ENCODE data around the gene B4GALNT1. TPM values are rescaled to one million over a fixed set of nuclear protein-coding genes. Genes with fewer than 3 reads are reported as not detected.
"Not testable (repeated sequence)": the region's sequence is repeated elsewhere in the genome, so short reads cannot be mapped to it uniquely, and the experiment has no call there.

The B4GALNT1 gene
- total and polyA plus RNA-seq, 12 donors, result 2.0 to 9.3 (median 5.4) TPM

GRCh38 chr12:57641699-57642442 lies 8.9 kb upstream of the B4GALNT1 start:
- peaks cover 0 to 23% (median 7%) of the 10 kb centered on the region in 11 donors for H3K9me3 ChIP-seq
- no peaks in the 10 kb centered on the region for H3K36me3 ChIP-seq
- ATAC-seq, result no peak
- H3K27ac ChIP-seq, result no peak overlapping the region
- DNase-seq, result no peak
- H3K4me3 ChIP-seq, result no peak overlapping the region
- WGBS, 2 donors, result 52 to 54% methylated on average over 5 of the region's 5 CpGs
- intact Hi-C loops (cut with DNase I), result no loop called here
- no peak for TF ChIP-seq CTCF (IDR thresholded peaks at IDR 0.05)
- no peaks in the 10 kb centered on the region for H3K4me1 ChIP-seq
- peaks cover 0 to 58% (median 30%) of the 10 kb centered on the region in 7 donors for H3K27me3 ChIP-seq

- H3K4me1 ChIP-seq, result no peaks in the 10 kb centered on the region
- H3K36me3 ChIP-seq, result no peaks in the 10 kb centered on the region
- H3K27ac ChIP-seq, result no peak overlapping the region
- H3K4me3 ChIP-seq, result no peak overlapping the region
- H3K9me3 ChIP-seq, result peaks cover 0 to 12% (median 0%) of the 10 kb centered on the region in 11 donors
- ATAC-seq (no peak), DNase-seq (no peak)
- 74 to 79% methylated on average over 7 of the region's 7 CpGs for WGBS, 2 donors
- intact Hi-C loops (cut with DNase I), result no loop called here
- H3K27me3 ChIP-seq, result peaks cover 0 to 70% (median 39%) of the 10 kb centered on the region in 7 donors
- TF ChIP-seq CTCF (IDR thresholded peaks at IDR 0.05), result no peak
These were observed 7.4 kb upstream of the B4GALNT1 start for GRCh38 chr12:57640175-57641042.

- Histone ChIP-seq H3K4me1 (peaks cover 0 to 6% (median 0%) of the 10 kb centered on the region in 9 donors), H3K27ac (no peak overlapping the region), H3K36me3 (no peaks in the 10 kb centered on the region), H3K9me3 (no peaks in the 10 kb centered on the region), H3K4me3 (no peak overlapping the region), H3K27me3 (peaks cover 0 to 79% (median 50%) of the 10 kb centered on the region in 7 donors)
- no peak for TF ChIP-seq CTCF (IDR thresholded peaks at IDR 0.05)
- 91 to 95% methylated on average over 3 of the region's 3 CpGs for WGBS, 2 donors
- intact Hi-C loops (cut with DNase I), result no loop called here
- no peak for ATAC-seq
- no peak for DNase-seq
These were observed 5.1 kb upstream of the B4GALNT1 start for GRCh38 chr12:57638096-57638495.

GRCh38 chr12:57637364-57637763 lies 4.4 kb upstream of the B4GALNT1 start:
- 64 to 72% methylated on average over 3 of the region's 3 CpGs for WGBS, 2 donors
- DNase-seq (no peak), ATAC-seq (no peak)
- H3K36me3 ChIP-seq, result no peaks in the 10 kb centered on the region
- peaks cover 0 to 78% (median 51%) of the 10 kb centered on the region in 7 donors for H3K27me3 ChIP-seq
- peak in 1 of 9 donors; percentile 16 for TF ChIP-seq CTCF (IDR thresholded peaks at IDR 0.05)
- intact Hi-C loops (cut with DNase I), result no loop called here
- no peaks in the 10 kb centered on the region for H3K9me3 ChIP-seq
- H3K27ac ChIP-seq, result no peak overlapping the region
- no peak overlapping the region for H3K4me3 ChIP-seq
- peaks cover 0 to 13% (median 6%) of the 10 kb centered on the region in 9 donors for H3K4me1 ChIP-seq

GRCh38 chr12:57636731-57637130 lies 3.7 kb upstream of the B4GALNT1 start:
- H3K4me3 ChIP-seq; intact Hi-C loops (cut with DNase I): not testable (repeated sequence)

More at GRCh38 chr12:57636731-57637130, 3.7 kb upstream of the B4GALNT1 start:
- H3K9me3 ChIP-seq, ATAC-seq, H3K27ac ChIP-seq, H3K36me3 ChIP-seq, DNase-seq: not testable (repeated sequence)
- Histone ChIP-seq H3K27me3 (peaks cover 2 to 79% (median 55%) of the 10 kb centered on the region in 7 donors), H3K4me1 (peaks cover 0 to 19% (median 12%) of the 10 kb centered on the region in 9 donors)
- 87% methylated on average over 9 of the region's 9 CpGs for WGBS, 2 donors
